Glomerular visceral epithelial cell (primary cell): ENCODE results near the gene C1orf105.
A peak's percentile ranks its signal among the peaks of the same experiment; 100 is the strongest.
"Not testable (repeated sequence)": the region's sequence is repeated elsewhere in the genome, so short reads cannot be mapped to it uniquely, and the experiment has no call there.

Experiments used
- DNase-seq: peaks from one replicate; pipeline ENCODE4 v3.0.0-alpha.2; 2016; ENCODE audit errors: extremely low spot score

The C1orf105 gene

GRCh38 chr1:172420385-172420784 lies at the start of gene C1orf105:
Gene C1orf105, plus strand, starts transcription at chr1:172420685. Its CDS starts 201 bp downstream, at chr1:172420886.
- no peak for DNase-seq

GRCh38 chr1:172371646-172372045 lies 48.8 kb upstream of the C1orf105 start:
- DNase-seq = not testable (repeated sequence)

DNA sequence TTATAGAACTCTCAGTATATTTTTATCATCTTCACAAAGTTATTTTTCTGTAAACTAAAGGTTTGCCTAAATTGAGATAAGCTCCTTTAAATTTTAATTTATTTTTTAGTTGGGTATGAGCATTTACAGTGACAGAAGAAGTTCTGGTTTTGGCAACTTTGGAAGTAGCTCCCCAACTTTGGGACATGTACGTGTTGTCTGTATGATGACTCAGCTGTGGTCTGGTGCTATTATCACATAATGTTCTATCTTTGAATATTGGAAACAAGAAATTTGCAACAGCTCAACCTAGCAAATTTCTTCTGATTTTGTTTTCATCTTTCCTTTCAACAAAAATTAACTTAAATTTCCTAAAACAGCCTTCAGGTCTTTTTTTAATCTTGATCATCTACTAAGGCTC lies 46.6 kb upstream of the C1orf105 start:
- no peak for DNase-seq

DNA sequence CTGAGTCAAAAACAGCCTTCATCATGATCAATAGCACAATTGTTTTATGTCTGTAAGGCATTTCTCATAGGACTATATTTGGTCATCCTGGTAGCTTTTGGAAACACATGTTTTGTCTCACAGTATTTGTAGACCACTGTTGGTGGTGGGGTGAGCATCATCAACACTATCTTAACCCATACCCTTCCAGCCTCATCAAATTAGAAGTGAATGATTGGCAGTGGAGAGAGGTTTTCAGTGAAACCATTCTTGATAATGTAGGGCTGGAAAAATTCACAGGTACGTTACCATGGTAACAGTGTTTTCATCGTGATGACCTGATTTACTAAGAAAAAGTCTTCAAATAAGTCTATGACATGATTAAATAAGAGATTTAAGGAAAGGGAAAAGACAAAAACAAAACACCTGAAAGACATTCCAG lies 45.3 kb upstream of the C1orf105 start:
- no peak for DNase-seq

DNA sequence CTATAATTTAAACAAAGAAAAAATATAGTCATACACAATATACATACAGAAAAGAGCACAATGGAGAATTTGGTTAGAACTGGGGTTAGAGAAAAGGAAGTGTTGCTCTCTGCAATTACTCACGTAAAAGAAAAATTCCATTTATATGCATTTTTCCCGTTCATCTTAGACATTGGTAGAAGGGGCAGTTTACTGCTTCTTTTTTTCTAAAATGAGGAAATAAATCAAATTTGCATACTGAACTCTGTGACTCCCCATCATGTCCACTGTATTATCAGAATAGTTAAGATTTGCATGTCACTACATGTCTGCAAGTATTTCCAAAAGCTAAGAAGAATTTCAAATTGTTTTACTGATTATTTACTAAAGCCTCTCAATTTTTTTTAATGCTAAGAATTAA lies 44.1 kb upstream of the C1orf105 start:
- DNase-seq = no peak

DNA sequence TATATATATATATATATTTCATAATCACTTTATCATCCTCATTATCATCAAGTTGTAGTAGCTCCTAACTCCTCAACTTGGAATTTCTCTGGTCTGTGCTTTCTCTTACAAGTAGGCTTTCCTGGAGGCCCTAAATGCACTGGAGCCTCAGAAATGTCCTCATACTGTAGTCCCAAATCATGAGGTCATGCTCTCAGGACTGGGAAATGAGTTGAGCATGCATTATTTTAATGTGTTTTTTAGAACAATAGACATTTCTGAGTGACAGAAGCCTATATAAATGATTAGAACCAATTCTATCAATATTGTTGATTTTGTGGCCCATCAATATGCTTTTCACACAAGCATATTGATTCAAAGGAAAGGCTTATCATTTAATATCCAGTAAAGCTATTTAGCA lies 42.9 kb upstream of the C1orf105 start:
- no peak for DNase-seq

DNA sequence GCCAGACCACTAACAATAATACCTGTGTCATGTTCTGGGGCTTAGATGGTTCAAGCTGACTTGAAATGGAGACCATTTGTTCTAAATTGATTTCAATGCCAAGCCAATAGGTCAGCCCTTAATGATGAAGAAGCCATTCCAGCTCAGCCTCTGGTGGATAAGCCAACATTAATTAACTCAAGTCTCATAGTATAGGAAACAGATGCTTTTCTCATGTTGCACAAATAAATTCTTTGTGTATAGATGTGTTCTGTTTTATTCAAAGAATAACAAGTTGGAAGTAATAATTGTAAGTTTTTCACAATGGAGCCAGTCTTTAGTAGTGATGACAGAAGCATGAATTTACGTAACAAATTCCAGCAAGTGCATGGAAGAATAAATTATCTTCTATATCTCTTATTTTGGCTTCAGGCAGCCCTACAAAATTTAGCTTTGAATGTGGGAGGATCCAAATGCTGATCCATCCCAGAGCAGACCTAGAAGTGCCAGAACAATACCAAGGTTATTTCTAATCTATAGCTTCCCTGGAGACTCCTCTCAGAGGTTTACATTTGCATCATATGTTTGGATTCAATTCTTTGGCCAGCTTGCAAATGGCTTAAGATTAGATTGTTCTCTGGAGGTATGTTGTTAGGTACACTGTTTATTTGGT lies 42.2 kb upstream of the C1orf105 start:
- no peak for DNase-seq

DNA sequence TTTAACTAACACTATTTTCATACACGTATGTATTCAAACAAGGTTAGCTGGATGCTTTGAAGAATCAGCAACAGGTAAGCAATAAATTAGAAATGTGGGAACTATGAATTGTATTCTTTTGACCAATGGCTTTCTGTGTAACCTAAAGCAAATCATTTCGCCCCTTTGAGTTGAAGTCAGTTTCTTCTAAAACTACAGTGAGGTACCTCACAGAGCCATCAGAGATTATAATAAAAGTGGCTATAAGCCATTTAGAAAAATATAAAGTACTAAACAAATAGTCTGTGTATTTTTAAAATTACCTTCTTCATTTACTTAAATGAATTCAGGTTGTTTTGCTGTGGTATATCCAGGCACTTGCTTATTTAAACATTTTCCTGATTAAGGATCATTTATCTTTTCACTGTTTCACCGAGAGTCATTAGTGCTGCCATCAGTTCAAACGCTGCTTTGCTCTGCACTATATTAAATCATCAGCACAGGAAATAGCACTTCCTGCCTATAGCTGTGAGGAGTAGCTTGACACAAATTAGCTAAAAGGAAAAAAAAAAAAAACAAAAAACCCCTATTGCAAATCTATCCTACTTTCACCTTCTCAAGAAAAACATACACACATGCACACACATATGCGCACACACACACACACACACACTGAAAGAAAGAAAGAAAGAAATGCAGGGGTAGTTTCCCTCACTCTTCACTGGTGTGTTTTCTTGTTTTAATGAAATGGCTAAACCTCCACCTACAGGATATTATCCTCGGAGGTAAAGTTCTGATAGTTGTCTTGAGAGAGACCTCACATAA lies 39.8 kb upstream of the C1orf105 start:
- DNase-seq = no peak

DNA sequence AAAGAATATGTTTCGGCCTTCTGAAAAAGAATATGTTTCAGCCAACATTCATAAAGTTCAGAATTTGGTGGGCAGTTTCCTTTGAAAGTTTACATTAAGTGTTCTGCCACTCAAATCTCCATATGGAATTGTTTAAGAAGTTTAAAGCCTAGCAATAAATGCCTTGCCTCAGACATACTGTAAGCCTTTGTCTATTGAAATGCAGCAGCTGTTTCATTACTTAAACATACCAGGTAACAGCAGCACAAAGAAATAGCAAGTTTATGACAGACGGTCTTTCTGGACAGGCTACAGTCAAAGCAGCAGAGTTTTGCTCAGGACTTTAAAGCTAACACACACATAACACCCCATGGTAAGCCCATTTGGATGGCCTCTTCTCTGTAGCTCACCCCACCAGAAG lies 38.5 kb upstream of the C1orf105 start:
- no peak for DNase-seq

DNA sequence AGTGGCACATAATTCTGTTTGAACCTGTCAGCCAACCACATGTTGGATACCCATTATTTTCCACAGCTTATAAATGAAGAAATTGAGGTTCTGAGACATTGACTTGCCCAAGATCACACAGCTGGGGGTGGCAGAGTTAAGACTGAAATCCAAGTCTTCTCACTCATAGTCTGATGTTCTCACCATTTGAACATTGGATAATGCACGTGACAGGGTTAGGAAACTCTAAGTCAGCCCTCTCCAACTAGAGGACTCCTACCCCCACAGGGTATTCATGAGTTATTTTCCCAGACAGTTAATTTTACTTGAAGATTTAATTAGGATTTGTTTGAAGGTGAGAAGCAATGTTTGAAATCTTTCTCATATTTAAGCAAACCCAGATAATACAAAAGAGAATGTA lies 38.1 kb upstream of the C1orf105 start:
- no peak for DNase-seq

DNA sequence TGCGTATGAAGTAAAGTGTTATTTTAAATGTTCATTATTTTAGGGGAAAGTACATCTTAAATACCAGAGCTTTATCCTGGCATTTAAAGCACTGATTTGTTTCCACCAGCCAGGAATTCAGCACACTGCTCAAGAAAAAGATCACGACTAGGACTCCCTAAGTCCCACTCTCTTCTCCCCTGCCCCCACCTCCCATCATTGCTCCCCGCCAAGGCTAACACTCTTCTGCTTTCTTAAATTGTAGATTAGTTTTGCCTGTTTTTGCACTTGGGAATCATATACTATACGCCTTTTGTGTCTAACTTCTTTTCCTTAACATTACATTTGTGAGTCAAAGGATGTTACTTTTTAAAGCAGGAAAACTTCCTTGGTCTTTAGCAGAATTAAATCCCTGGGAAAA lies 37.5 kb upstream of the C1orf105 start:
- no peak for DNase-seq

DNA sequence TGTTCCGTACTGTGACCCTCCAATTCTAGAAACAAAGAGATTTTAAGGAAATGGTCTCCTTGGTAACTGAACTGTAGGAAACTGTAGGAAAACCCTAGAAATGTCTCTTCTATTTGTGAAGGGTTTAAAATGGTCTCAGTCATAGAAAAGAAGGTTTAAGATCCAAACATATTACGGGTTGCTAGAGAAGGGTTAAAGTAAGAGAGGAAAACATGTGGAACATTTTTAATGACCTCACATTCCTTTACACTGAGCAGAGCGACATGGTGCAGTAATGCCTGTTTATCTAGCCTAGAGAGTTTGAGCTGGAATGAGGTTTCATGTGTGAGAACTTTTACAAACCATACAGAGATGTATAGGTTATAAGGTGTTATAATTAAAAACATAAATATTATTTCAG lies 36.9 kb upstream of the C1orf105 start:
- peak; percentile 41 for DNase-seq

DNA sequence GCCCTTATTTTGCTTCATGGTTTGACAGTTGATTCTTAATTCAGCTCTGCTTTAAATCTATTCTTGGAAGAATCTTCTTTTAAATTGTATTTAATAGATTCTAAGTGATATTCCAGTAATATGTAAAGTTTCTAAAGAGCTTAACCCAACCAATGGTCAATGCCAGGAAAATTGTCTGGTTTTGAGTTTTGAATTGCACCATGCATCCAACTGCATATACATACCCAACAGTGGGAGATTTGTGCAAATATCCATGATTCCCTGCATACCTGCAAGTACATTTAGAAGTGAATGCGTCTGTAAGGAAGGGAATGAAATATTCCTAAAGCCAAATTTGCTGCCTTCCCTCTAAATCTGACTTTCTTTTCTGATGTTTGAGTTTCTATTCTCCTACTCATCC lies 35.8 kb upstream of the C1orf105 start:
- no peak for DNase-seq

DNA sequence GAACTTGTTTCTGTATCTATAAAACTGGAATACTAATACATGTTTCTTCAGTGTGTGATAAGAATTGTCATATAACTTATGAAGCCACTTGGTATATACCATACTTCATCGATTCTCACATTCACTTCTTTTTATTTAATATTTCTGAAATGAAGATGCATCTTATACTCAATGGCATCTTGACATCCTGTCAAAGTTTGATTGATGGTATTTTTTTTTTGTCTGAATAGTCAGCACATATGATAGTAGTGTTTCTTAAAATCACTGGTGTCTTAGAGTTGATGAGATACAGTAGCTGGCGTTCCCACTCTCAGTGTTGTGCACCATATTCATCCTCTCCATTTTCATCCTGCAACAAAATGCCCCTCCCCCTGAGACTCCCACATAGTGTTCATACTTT lies 34.4 kb upstream of the C1orf105 start:
- no peak for DNase-seq

- DNase-seq = no peak
These were observed 32.0 kb upstream of the C1orf105 start for GRCh38 chr1:172388490-172388889.

- no peak for DNase-seq
These were observed 30.2 kb upstream of the C1orf105 start for GRCh38 chr1:172390301-172390682.

- DNase-seq = peak; percentile 41
These were observed 29.6 kb upstream of the C1orf105 start for GRCh38 chr1:172390683-172391551.

DNA sequence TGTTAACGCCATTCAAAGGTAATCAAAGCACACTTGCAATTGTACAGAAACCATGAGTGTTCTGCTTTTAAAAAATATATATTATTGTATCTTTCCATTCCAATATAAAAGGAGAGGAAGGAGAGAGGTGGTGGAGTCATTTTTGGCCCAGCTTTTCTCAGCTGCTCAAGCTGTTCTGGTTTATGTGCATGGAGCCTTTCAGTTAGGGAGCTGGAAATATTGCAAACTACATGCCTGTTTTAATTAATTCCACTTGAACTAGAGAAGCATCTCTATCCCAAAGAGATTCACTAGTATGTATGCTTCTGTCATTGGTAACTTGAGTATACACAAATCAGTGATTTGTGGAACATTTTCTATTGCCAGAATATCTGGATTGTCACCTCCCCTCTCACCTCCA lies 28.5 kb upstream of the C1orf105 start:
- no peak for DNase-seq

GRCh38 chr1:172393354-172393753 lies 27.1 kb upstream of the C1orf105 start:
- DNase-seq = no peak

GRCh38 chr1:172394141-172394751 lies 26.2 kb upstream of the C1orf105 start:
- DNase-seq = peak; percentile 43

GRCh38 chr1:172394811-172395210 lies 25.7 kb upstream of the C1orf105 start:
- DNase-seq = no peak

GRCh38 chr1:172395576-172395975 lies 24.9 kb upstream of the C1orf105 start:
- no peak for DNase-seq
